GM12878 (cell line): ENCODE results near the gene SPATC1L. TPM values are rescaled to one million over a fixed set of nuclear protein-coding genes. Genes with fewer than 3 reads are reported as not detected.

Source experiments
- ATAC-seq: fragments of 200-7000 bp; cut with Tn5 transposase; 3 replicates; pipeline ENCODE4 v1.9.1; 2020; ENCODE audit warnings: mild to moderate bottlenecking, moderate library complexity
- BruUV-seq: library from RNA; stranded (reverse); fragments of 400-500 nt; replicated peaks from 2 replicates; lab custom pipeline; 2021; lab: Mats Ljungman, UMichigan
- CTCF ChIA-PET: fragments of 300-600 bp; sonication (Branson Sonifier 250); formaldehyde crosslinking; extraction: SDS; loops from one replicate; lab custom pipeline; 2021; ENCODE audit warnings: inconsistent platforms; lab: Yijun Ruan, JAX
- POLR2A ChIA-PET: fragments of 350-600 bp; formaldehyde crosslinking; extraction: SDS; loops from one replicate; lab custom pipeline; 2021; ENCODE audit warnings: inconsistent platforms; lab: Charles Lee
- RAD21 ChIA-PET: fragments of 300-600 bp; sonication (Branson Sonifier 250); formaldehyde crosslinking; loops from one replicate; lab custom pipeline; 2023; ENCODE audit warnings: antibody characterized with exemption; ENCODE audit not compliant: unreplicated experiment; lab: Charles Lee
- SMC1A ChIA-PET: fragments of 300-600 bp; sonication (Branson Sonifier 250); formaldehyde crosslinking; loops from one replicate; lab custom pipeline; 2023; ENCODE audit not compliant: unreplicated experiment, uncharacterized antibody; lab: Charles Lee
- DNase-seq: peaks from one replicate; pipeline ENCODE4 v3.0.0-alpha.2; 2011; ENCODE audit warnings: low read depth, low spot score
- FAIRE-seq: peaks from 3 replicates; lab custom pipeline; 2011; peaks lifted over from hg19 to GRCh38; lab: Jason Lieb, UNC
- H2AFZ ChIP-seq: 2 replicates; pipeline ENCODE4 v1.6.0; 2011; ENCODE audit warnings: low read depth, low read length, control low read depth; ENCODE audit not compliant: control insufficient read depth
- H3K27ac ChIP-seq: 2 replicates; pipeline ENCODE4 v1.5.1; 2011; ENCODE audit warnings: control low read depth; ENCODE audit not compliant: control insufficient read depth, insufficient read depth
- H3K27me3 ChIP-seq, 2 experiments: replicated peaks in 1 of 2; 2 replicates each; pipeline versions ENCODE4 v1.6.0 to v1.6.1; 2011; ENCODE audit warnings: low read length in 1 of 2; ENCODE audit not compliant: control insufficient read depth in 2 of 2, insufficient read depth in 2 of 2
- H3K36me3 ChIP-seq, 2 experiments: 2 replicates each; pipeline ENCODE4 v1.5.1; 2011; ENCODE audit warnings: low read length in 1 of 2; ENCODE audit not compliant: control insufficient read depth in 2 of 2, insufficient read depth in 2 of 2
- H3K4me1 ChIP-seq: 2 replicates; pipeline ENCODE4 v1.6.1; 2011; ENCODE audit warnings: mild to moderate bottlenecking, low read length, moderate library complexity, mixed read lengths; ENCODE audit not compliant: control insufficient read depth, insufficient read depth
- H3K4me2 ChIP-seq: 2 replicates; pipeline ENCODE4 v1.6.0; 2011; ENCODE audit warnings: control low read depth; ENCODE audit not compliant: control insufficient read depth, insufficient read depth
- H3K4me3 ChIP-seq: fragments of 200-600 bp; sonication (generic); 2 replicates; pipeline ENCODE4 v1.5.1; 2016
- H3K79me2 ChIP-seq: 2 replicates; pipeline ENCODE4 v1.6.0; 2011; ENCODE audit warnings: low read length; ENCODE audit not compliant: control insufficient read depth, insufficient read depth
- H3K9ac ChIP-seq: 2 replicates; pipeline ENCODE4 v1.8.0; 2011; ENCODE audit warnings: low read length, control low read depth, mixed read lengths; ENCODE audit not compliant: control insufficient read depth, insufficient read depth
- H3K9me3 ChIP-seq: replicated peaks from 3 replicates; pipeline ENCODE4 v1.5.1; 2011; ENCODE audit warnings: mild to moderate bottlenecking, low read length; ENCODE audit not compliant: control insufficient read depth, insufficient read depth
- H4K20me1 ChIP-seq: 2 replicates; pipeline ENCODE4 v1.6.0; 2011; ENCODE audit not compliant: control insufficient read depth, insufficient read depth
- DPF2 ChIP-seq: fragments of 450-650 bp; IDR thresholded peaks from 2 replicates; pipeline ENCODE4 v1.6.1; 2017; ENCODE audit warnings: mild to moderate bottlenecking
- EGR1 ChIP-seq, 2 experiments: IDR thresholded peaks; 1 replicate in 1 of 2; 2 replicates in 1 of 2; pipeline ENCODE4 v1.6.1; 2011 to 2012; ENCODE audit warnings: low read depth in 2 of 2, low read length in 2 of 2, borderline replicate concordance in 1 of 2, mild to moderate bottlenecking in 1 of 2, moderate library complexity in 1 of 2
- MTA2 ChIP-seq: fragments of 450-650 bp; IDR thresholded peaks from 2 replicates; pipeline ENCODE4 v1.6.1; 2016; ENCODE audit warnings: low read depth, mild to moderate bottlenecking, moderate library complexity
- NFYB ChIP-seq: IDR thresholded peaks from 2 replicates; pipeline ENCODE4 v1.6.1; 2011; ENCODE audit warnings: low read depth, mild to moderate bottlenecking, low read length, improper control_type of control experiment, moderate library complexity; ENCODE audit not compliant: insufficient read depth
- RUNX3 ChIP-seq: IDR thresholded peaks from 2 replicates; pipeline ENCODE4 v1.6.1; 2012; ENCODE audit warnings: low read length, inconsistent platforms
- SREBF2 ChIP-seq: IDR thresholded peaks from 2 replicates; pipeline ENCODE4 v1.6.1; 2012; ENCODE audit warnings: mild to moderate bottlenecking, low read length
- SUPT20H ChIP-seq: IDR thresholded peaks from 2 replicates; pipeline ENCODE4 v1.6.1; 2011; ENCODE audit warnings: low read depth, mild to moderate bottlenecking, low read length, moderate library complexity, borderline replicate concordance; ENCODE audit not compliant: control insufficient read depth
- WRNIP1 ChIP-seq: IDR thresholded peaks from 2 replicates; pipeline ENCODE4 v1.6.1; 2011; ENCODE audit warnings: low read depth, low read length, improper control_type of control experiment, borderline replicate concordance
- YY1 ChIP-seq: IDR thresholded peaks from 2 replicates; pipeline ENCODE4 v1.6.1; 2011; ENCODE audit warnings: low read depth, mild to moderate bottlenecking, low read length
- ZBED1 ChIP-seq: IDR thresholded peaks from 2 replicates; pipeline ENCODE4 v1.6.1; 2016; ENCODE audit warnings: borderline replicate concordance
- ZNF687 ChIP-seq: fragments of 450-650 bp; IDR thresholded peaks from 2 replicates; pipeline ENCODE4 v1.6.1; 2017; ENCODE audit warnings: mild to moderate bottlenecking, moderate library complexity
- WGBS: methylation state at CpG from one replicate; pipeline ENCODE4 v1.1.6; 2016; ENCODE audit warnings: low lambda C conversion rate; ENCODE audit not compliant: insufficient replicate concordance, insufficient coverage; ENCODE audit errors: missing lambda C conversion rate; 5-methylcytosine and 5-hydroxymethylcytosine counted together
- in situ Hi-C: fragments of 300-500 bp; cut with MboI; formaldehyde crosslinking; loops from 9 replicates; pipeline ENCODE4 v1.14.3; 2018; ENCODE audit warnings: mixed read lengths
- intact Hi-C: fragments of 100-400 bp; cut with micrococcal nuclease; formaldehyde crosslinking; loops from one replicate; pipeline ENCODE4 v1.14.2; 2022; ENCODE audit not compliant: unreplicated experiment
- polyA plus RNA-seq, 11 experiments: library from polyadenylated mRNA; depleted of rRNA in 4 of 11; unstranded in 6 of 11; stranded (reverse) in 5 of 11; fragments of >200 nt; fragmentation: Nextera tagmentation in 4 of 11; fragmentation: Illumina TruSeq in 1 of 11; extraction: Ambion mirVana in 4 of 11; extraction: Trizol in 1 of 11; gene quantifications; 1 replicate in 1 of 11; 2 replicates in 10 of 11; pipeline versions ENCODE4 v1.2.1 to v1.2.3, GENCODE V29; 2011 to 2016; ENCODE audit warnings: inconsistent platforms in 2 of 11, missing spikeins in 2 of 11, low read depth in 1 of 11
- total RNA-seq, 4 experiments: library from RNA; depleted of rRNA in 3 of 4; stranded (reverse); fragments of >200 nt in 3 of 4; fragmentation: Illumina TruSeq in 1 of 4; extraction: Trizol in 1 of 4; gene quantifications; 2 replicates each; pipeline versions ENCODE4 v1.2.1 to v1.2.3, GENCODE V29; 2013 to 2021

Gene SPATC1L
- total and polyA plus RNA-seq, 10 of the 15 experiments (the other 5 are each of a cell fraction or from before 2014, with no cell fraction given): 1.4 to 16.0 (median 7.0) TPM; not detected in 2

- ChIA-PET CTCF (interaction anchor here (1.2 to 2.4 kb wide), 6 partner anchors 9 to 311 kb away, joined by 3 to 11 read pairs (median 4); a partner anchor contains a TSS), RAD21 (interaction anchor here (1.0 kb wide), 1 partner anchor 132 kb away, joined by 3 read pairs; no protein-coding TSS in a partner anchor), SMC1A (interaction anchor here (1.0 to 1.8 kb wide), 2 partner anchors 10 to 23 kb away, joined by 3 to 7 read pairs; no protein-coding TSS in a partner anchor), POLR2A (no interaction called here)
- Histone ChIP-seq H3K9me3 (no peaks in the 10 kb centered on the region), H3K4me3 (no peak overlapping the region), H3K27ac (no peak overlapping the region), H3K4me1 (no peaks in the 10 kb centered on the region), H2AFZ (no peak overlapping the region), H3K36me3 (no peaks in the 10 kb centered on the region), H3K4me2 (no peak overlapping the region), H3K79me2 (no peaks in the 10 kb centered on the region), H4K20me1 (no peaks in the 10 kb centered on the region), H3K27me3 (no peaks in the 10 kb centered on the region), H3K9ac (no peak overlapping the region)
- no peak for FAIRE-seq
- 42% methylated on average over 15 of the region's 18 CpGs for WGBS
- intact Hi-C loops: no loop called here
- ATAC-seq: no peak; the same call in 1 of the 3 replicates
- in situ Hi-C loops: no loop called here
- DNase-seq: no peak
- no TSS peak for BruUV-seq
- TF ChIP-seq MTA2 (no peak), WRNIP1 (no peak), EGR1 (IDR thresholded peaks at IDR 0.05; ENCODE audit: borderline replicate concordance in 1 of 2, low read depth in 2 of 2, low read length in 2 of 2) (no peak), YY1 (no peak), RUNX3 (no peak), ZNF687 (no peak), SUPT20H (no peak), SREBF2 (no peak), ZBED1 (no peak), NFYB (no peak), DPF2 (no peak)
Observed at GRCh38 chr21:46152927-46153246, 31.4 kb downstream of the SPATC1L start.
